Loucy (cell line): Measurements from ENCODE around the gene DGCR2.

ENCODE experiments used
- H2AFZ ChIP-seq: fragments of 200-600 bp; sonication (generic); 2 replicates; pipeline ENCODE4 v1.6.0; 2016; ENCODE audit warnings: antibody characterized with exemption, mild to moderate bottlenecking, low read length, moderate library complexity
- H3F3A ChIP-seq: fragments of 200-600 bp; 2 replicates; pipeline ENCODE4 v1.6.0; 2016; ENCODE audit warnings: antibody characterized with exemption, low read depth, mild to moderate bottlenecking
- H3K27me3 ChIP-seq: fragments of 200-600 bp; sonication (generic); 2 replicates; pipeline ENCODE4 v1.6.1; 2014; ENCODE audit warnings: low read length, mild to moderate bottlenecking; ENCODE audit not compliant: insufficient read depth, poor library complexity, severe bottlenecking
- H3K36me3 ChIP-seq: fragments of 200-600 bp; sonication (generic); 2 replicates; pipeline ENCODE4 v1.6.1; 2016; ENCODE audit warnings: low read length; ENCODE audit not compliant: insufficient read depth
- H3K4me1 ChIP-seq: fragments of 200-600 bp; sonication (generic); 2 replicates; pipeline ENCODE4 v1.5.1; 2014; ENCODE audit warnings: low read length, mild to moderate bottlenecking; ENCODE audit not compliant: insufficient read depth, poor library complexity, severe bottlenecking
- H3K4me2 ChIP-seq: fragments of 200-600 bp; sonication (generic); 2 replicates; pipeline ENCODE4 v1.6.0; 2014; ENCODE audit warnings: antibody characterized with exemption, low read length, low read depth, mild to moderate bottlenecking; ENCODE audit not compliant: poor library complexity, severe bottlenecking
- H3K4me3 ChIP-seq: fragments of 200-600 bp; sonication (generic); 2 replicates; pipeline ENCODE4 v1.5.1; 2014; ENCODE audit warnings: low read length, mild to moderate bottlenecking, mixed read lengths; ENCODE audit not compliant: poor library complexity, severe bottlenecking
- H3K79me2 ChIP-seq: fragments of 200-600 bp; sonication (generic); 2 replicates; pipeline ENCODE4 v1.6.1; 2014; ENCODE audit warnings: low read length; ENCODE audit not compliant: insufficient read depth
- H3K9ac ChIP-seq: fragments of 200-600 bp; sonication (generic); 2 replicates; pipeline ENCODE4 v1.6.0; 2014; ENCODE audit warnings: mild to moderate bottlenecking, low read depth, low read length, moderate library complexity; ENCODE audit not compliant: poor library complexity, severe bottlenecking
- H3K9me2 ChIP-seq: fragments of 200-600 bp; sonication (generic); replicated peaks from 2 replicates; pipeline ENCODE4 v1.6.1; 2016; ENCODE audit warnings: low read depth, low read length, mixed read lengths
- H3K9me3 ChIP-seq: fragments of 200-600 bp; sonication (generic); 2 replicates; pipeline ENCODE4 v1.6.1; 2014; ENCODE audit warnings: mild to moderate bottlenecking, antibody characterized with exemption, low read length, low read depth; ENCODE audit not compliant: insufficient read depth
- H4K20me1 ChIP-seq: fragments of 200-600 bp; sonication (generic); 2 replicates; pipeline ENCODE4 v1.6.0; 2014; ENCODE audit warnings: antibody characterized with exemption, low read length, mild to moderate bottlenecking; ENCODE audit not compliant: insufficient read depth, poor library complexity, severe bottlenecking
- EZH2phosphoT487 ChIP-seq: fragments of 200-600 bp; IDR thresholded peaks from 2 replicates; pipeline ENCODE4 v1.6.1; 2018; ENCODE audit warnings: antibody characterized with exemption, mild to moderate bottlenecking, moderate library complexity, borderline replicate concordance
- TF ChIP-seq, protein P1 (sequence below): fragments of 200-600 bp; sonication (generic); conservative IDR thresholded peaks from 2 replicates; pipeline ENCODE4 v1.5.1; 2014; ENCODE audit warnings: mild to moderate bottlenecking, antibody characterized with exemption, low read length

Gene DGCR2

GRCh38 chr22:19151329-19152191 is 29.3 kb upstream of the DGCR2 start:
- Histone ChIP-seq H3K9ac (no peak overlapping the region), H3K4me2 (no peak overlapping the region), H3K79me2 (no peaks in the 10 kb centered on the region), H3K4me3 (no peak overlapping the region), H3K9me2 (no peaks in the 10 kb centered on the region), H3K36me3 (no peaks in the 10 kb centered on the region), H3K9me3 (no peaks in the 10 kb centered on the region), H2AFZ (no peak overlapping the region), H3K27me3 (no peaks in the 10 kb centered on the region), H3K4me1 (peaks cover 4% of the 10 kb centered on the region), H4K20me1 (no peaks in the 10 kb centered on the region), H3F3A (no peaks in the 10 kb centered on the region)
- no peak for TF ChIP-seq EZH2phosphoT487
- TF ChIP-seq, protein P1, sequence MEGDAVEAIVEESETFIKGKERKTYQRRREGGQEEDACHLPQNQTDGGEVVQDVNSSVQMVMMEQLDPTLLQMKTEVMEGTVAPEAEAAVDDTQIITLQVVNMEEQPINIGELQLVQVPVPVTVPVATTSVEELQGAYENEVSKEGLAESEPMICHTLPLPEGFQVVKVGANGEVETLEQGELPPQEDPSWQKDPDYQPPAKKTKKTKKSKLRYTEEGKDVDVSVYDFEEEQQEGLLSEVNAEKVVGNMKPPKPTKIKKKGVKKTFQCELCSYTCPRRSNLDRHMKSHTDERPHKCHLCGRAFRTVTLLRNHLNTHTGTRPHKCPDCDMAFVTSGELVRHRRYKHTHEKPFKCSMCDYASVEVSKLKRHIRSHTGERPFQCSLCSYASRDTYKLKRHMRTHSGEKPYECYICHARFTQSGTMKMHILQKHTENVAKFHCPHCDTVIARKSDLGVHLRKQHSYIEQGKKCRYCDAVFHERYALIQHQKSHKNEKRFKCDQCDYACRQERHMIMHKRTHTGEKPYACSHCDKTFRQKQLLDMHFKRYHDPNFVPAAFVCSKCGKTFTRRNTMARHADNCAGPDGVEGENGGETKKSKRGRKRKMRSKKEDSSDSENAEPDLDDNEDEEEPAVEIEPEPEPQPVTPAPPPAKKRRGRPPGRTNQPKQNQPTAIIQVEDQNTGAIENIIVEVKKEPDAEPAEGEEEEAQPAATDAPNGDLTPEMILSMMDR, result no peak

DNA sequence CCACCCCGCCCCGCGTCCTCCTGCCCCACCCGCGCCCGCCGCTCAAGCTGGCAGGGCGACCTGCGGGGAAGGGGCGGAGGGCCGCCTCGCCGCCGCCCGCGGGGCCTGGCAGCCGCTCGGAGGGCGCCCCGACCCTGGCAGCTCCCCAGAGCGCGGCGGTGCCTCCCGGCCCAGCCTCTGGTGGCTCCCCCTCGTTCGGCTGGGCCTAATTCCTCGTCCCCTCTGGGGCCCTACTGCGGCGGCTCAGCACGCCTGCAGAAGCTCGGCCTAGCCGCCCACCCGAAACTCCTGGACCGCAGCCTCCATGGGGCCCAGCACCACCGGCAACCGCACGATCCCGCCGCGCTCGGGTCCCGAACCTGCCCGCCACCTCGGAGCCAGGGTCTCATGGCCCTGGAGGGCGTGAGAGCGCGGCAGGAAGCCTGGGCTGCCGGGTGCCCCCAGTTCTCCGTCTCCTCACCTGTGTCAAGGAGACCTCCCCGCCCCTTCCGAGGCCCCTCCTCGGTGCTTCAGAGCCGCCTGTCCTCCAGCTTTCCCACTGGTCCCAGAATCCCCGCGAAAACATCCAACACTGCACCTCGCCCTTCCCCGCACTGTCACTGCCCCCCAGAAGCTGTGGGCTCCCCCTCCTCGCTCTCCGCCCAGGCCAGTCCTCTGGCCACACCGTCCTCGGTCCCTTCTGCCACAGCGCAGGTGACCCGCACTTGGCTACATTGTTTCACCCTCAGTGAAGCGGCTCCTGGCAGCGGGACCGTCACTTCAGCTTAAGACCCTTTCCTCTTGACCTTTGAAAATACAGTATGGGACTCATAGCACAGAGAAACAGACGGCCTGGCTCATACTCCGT is 28.5 kb upstream of the DGCR2 start:
- Histone ChIP-seq H3K9ac (no peak overlapping the region), H3K79me2 (no peaks in the 10 kb centered on the region), H2AFZ (no peak overlapping the region), H4K20me1 (no peaks in the 10 kb centered on the region), H3K4me3 (no peak overlapping the region), H3K36me3 (no peaks in the 10 kb centered on the region), H3K4me2 (no peak overlapping the region), H3F3A (no peaks in the 10 kb centered on the region), H3K9me2 (no peaks in the 10 kb centered on the region), H3K4me1 (peaks cover 4% of the 10 kb centered on the region), H3K27me3 (no peaks in the 10 kb centered on the region), H3K9me3 (no peaks in the 10 kb centered on the region)
- TF ChIP-seq, protein P1, result no peak
- no peak for TF ChIP-seq EZH2phosphoT487

DNA sequence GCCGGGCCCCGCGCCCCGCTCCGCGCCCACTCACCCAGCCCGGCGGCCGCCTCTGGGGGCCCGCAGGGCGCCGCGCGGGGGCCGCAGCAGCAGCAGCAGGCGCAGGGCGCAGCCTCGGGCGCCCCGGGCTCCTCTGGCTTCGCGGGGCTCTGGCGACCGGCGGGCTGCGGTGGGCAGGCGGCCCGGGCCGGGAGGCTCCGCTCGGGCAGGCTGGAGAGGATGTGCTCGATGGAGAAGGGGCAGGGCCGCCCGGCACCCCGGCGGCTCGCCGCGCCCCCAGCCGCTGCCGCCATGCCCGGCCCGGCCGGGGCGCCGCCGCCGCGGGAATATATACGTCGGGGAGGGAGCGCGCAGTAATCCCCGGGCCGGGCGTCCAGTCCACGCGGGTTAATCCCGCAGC is 27.8 kb upstream of the DGCR2 start, which contains the start of gene GSC2:
Gene GSC2 (minus strand): TSS at position 302 of the 400 bp plus-strand sequence. CDS start 9 bp downstream, at position 293.
- H3K79me2 ChIP-seq, result no peaks in the 10 kb centered on the region
- TF ChIP-seq, protein P1, result no peak
- TF ChIP-seq EZH2phosphoT487, result no peak
- H3K4me2 ChIP-seq, result no peak within 1 kb of the TSS
- H4K20me1 ChIP-seq, result no peaks in the 10 kb centered on the region
- no peak within 1 kb of the TSS for H2AFZ ChIP-seq
- H3K9ac ChIP-seq, result no peak within 1 kb of the TSS
- peaks cover 4% of the 10 kb centered on the region for H3K4me1 ChIP-seq
- H3K9me3 ChIP-seq, result no peaks in the 10 kb centered on the region
- H3F3A ChIP-seq, result no peaks in the 10 kb centered on the region
- H3K27me3 ChIP-seq, result no peaks in the 10 kb centered on the region
- H3K36me3 ChIP-seq, result no peaks in the 10 kb centered on the region
- no peaks in the 10 kb centered on the region for H3K9me2 ChIP-seq
- H3K4me3 ChIP-seq, result no peak within 1 kb of the TSS
